CD4-positive, alpha-beta T cell (primary cell): ENCODE measurements around the gene RNASE1. TPM values are rescaled to one million over a fixed set of nuclear protein-coding genes. Genes with fewer than 3 reads are reported as not detected.

Experiments used
- ATAC-seq: fragments of 200-7000 bp; cut with Tn5 transposase; one replicate; pipeline ENCODE4 v1.10.0; 2022; ENCODE audit warnings: mild to moderate bottlenecking; ENCODE audit not compliant: poor library complexity
- CTCF ChIA-PET: fragments of 350-600 bp; sonication (Branson Sonifier 250); formaldehyde crosslinking; loops from one replicate; lab custom pipeline; 2021; ENCODE audit warnings: antibody characterized with exemption, inconsistent platforms; lab: Charles Lee
- POLR2A ChIA-PET: fragments of 350-600 bp; sonication (Branson Sonifier 250); formaldehyde crosslinking; loops from one replicate; lab custom pipeline; 2021; ENCODE audit warnings: antibody characterized with exemption, inconsistent platforms; lab: Charles Lee
- DNase-seq, 14 experiments: peaks; one replicate each; pipeline ENCODE4 v3.0.0-alpha.2; 2013 to 2020; ENCODE audit warnings: mixed read lengths in 2 of 14
- H3K27ac ChIP-seq, 2 donors: one replicate each; pipeline versions ENCODE4 v1.5.1 to v1.7.0; 2013; ENCODE audit warnings: low read length in 2 of 2, low read depth in 1 of 2, mild to moderate bottlenecking in 1 of 2
- H3K27me3 ChIP-seq, 2 experiments: 1 replicate in 1 of 2; 2 replicates in 1 of 2; pipeline versions ENCODE4 v1.6.1 to v1.7.0; 2013; ENCODE audit warnings: low read length in 2 of 2, control low read depth in 1 of 2, mild to moderate bottlenecking in 1 of 2, moderate library complexity in 1 of 2; ENCODE audit not compliant: insufficient read depth in 2 of 2, control insufficient read depth in 1 of 2
- H3K36me3 ChIP-seq: one replicate; pipeline ENCODE4 v1.6.1; 2013; ENCODE audit warnings: low read length, control low read depth; ENCODE audit not compliant: insufficient read depth
- H3K4me1 ChIP-seq: one replicate; pipeline ENCODE4 v1.6.1; 2013; ENCODE audit warnings: low read length, control low read depth; ENCODE audit not compliant: insufficient read depth
- H3K4me3 ChIP-seq: one replicate; pipeline ENCODE4 v1.5.1; 2013; ENCODE audit warnings: mild to moderate bottlenecking, low read length, moderate library complexity
- H3K9me3 ChIP-seq, 2 experiments: 1 replicate in 1 of 2; 2 replicates in 1 of 2; pipeline versions ENCODE4 v1.6.1 to v1.7.0; 2013; ENCODE audit warnings: low read length in 2 of 2, mild to moderate bottlenecking in 2 of 2, control low read depth in 1 of 2, moderate library complexity in 1 of 2; ENCODE audit not compliant: control insufficient read depth in 1 of 2, insufficient read depth in 1 of 2
- H3K27ac Mint-ChIP-seq: one replicate; pipeline ENCODE4 v1.8.0; 2020; ENCODE audit warnings: mixed read lengths
- H3K27me3 Mint-ChIP-seq: one replicate; pipeline ENCODE4 v1.8.0; 2021; ENCODE audit warnings: mixed read lengths
- H3K36me3 Mint-ChIP-seq: one replicate; pipeline ENCODE4 v1.8.0; 2021; ENCODE audit warnings: low read depth, mixed read lengths
- H3K4me1 Mint-ChIP-seq: one replicate; pipeline ENCODE4 v1.8.0; 2021; ENCODE audit warnings: low read depth, mixed read lengths
- H3K4me3 Mint-ChIP-seq: one replicate; pipeline ENCODE4 v1.8.0; 2020; ENCODE audit warnings: mild to moderate bottlenecking, mixed read lengths
- H3K9me3 Mint-ChIP-seq: one replicate; pipeline ENCODE4 v1.8.0; 2020; ENCODE audit warnings: mixed read lengths
- intact Hi-C, 2 experiments: fragments of 100-400 bp; cut with DNase I in 1 of 2; cut with micrococcal nuclease in 1 of 2; formaldehyde crosslinking; loops; one replicate each; pipeline versions ENCODE4 v1.15.1 to v1.9.0; 2023 to 2025; cut with DNase I, micrococcal nuclease
- total RNA-seq, 174 experiments: library from RNA in 2 of 174; stranded (reverse) in 2 of 174; gene quantifications; one replicate each; pipeline ENCODE4 v1.2.3 and lab custom pipeline; 2021 to 2026
- TF ChIP-seq, protein P1 (sequence below): fragments of 200-600 bp; IDR thresholded peaks from one replicate; pipeline ENCODE4 v1.8.0; 2022; ENCODE audit warnings: antibody characterized with exemption, mild to moderate bottlenecking

Gene RNASE1
- total RNA-seq, 2 experiments from 2014 or later = not detected

DNA sequence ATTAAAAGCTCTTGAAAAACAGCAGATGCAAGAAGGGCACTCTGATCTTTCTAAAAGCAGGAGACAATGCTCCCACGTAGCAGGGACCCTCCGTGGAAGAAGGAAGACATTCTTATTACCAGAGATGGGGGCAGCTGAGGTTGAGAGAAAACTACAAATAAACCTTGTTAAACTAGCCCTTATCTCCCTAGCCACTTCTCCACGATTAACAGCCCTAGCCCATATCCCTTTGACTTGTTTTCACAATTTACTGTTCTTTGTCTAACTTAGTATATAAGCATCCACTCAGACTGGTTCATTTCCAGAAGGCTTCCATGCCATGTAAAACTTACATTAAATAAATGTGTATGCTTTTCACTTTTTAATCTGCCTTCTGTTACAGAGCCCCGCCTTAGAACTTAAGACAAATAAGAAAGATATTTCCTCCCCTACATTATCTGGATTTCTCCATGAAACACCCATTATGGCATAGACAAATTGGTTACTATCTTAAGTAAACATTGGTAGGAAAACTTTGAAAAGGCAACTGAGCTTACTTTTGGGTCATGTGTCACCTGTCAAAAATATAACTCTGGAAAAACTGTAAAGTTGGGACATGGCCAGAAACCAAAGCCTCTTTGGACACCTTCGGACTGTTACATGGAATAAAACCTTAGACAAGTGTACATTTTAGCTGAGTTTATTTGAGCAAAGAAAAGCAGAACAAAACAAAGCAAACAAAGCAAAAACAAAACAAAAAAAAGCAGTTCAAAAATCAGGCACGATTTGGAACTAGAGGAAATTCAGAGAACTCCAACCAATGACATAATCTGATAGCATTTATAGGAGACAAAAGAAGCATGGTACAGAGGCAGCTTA lies 4.9 kb upstream of the RNASE1 start:
- H3K4me1 Mint-ChIP-seq = no peaks in the 10 kb centered on the region
- H3K9me3 Mint-ChIP-seq = no peaks in the 10 kb centered on the region
- peaks cover 5% of the 10 kb centered on the region for H3K27me3 Mint-ChIP-seq
- H3K27ac Mint-ChIP-seq = no peak overlapping the region
- no peak overlapping the region for H3K4me3 Mint-ChIP-seq
- POLR2A ChIA-PET = no interaction called here
- intact Hi-C loops = no loop called here
- Histone ChIP-seq H3K9me3 (no peaks in the 10 kb centered on the region), H3K27ac (no peak overlapping the region), H3K4me1 (no peaks in the 10 kb centered on the region), H3K27me3 (no peaks in the 10 kb centered on the region), H3K4me3 (no peak overlapping the region), H3K36me3 (no peaks in the 10 kb centered on the region)
- DNase-seq (no peak), ATAC-seq (no peak)
- H3K36me3 Mint-ChIP-seq = no peaks in the 10 kb centered on the region
- TF ChIP-seq, protein P1, sequence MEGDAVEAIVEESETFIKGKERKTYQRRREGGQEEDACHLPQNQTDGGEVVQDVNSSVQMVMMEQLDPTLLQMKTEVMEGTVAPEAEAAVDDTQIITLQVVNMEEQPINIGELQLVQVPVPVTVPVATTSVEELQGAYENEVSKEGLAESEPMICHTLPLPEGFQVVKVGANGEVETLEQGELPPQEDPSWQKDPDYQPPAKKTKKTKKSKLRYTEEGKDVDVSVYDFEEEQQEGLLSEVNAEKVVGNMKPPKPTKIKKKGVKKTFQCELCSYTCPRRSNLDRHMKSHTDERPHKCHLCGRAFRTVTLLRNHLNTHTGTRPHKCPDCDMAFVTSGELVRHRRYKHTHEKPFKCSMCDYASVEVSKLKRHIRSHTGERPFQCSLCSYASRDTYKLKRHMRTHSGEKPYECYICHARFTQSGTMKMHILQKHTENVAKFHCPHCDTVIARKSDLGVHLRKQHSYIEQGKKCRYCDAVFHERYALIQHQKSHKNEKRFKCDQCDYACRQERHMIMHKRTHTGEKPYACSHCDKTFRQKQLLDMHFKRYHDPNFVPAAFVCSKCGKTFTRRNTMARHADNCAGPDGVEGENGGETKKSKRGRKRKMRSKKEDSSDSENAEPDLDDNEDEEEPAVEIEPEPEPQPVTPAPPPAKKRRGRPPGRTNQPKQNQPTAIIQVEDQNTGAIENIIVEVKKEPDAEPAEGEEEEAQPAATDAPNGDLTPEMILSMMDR = no peak
- CTCF ChIA-PET = interaction anchor here (1.0 kb wide), 1 partner anchor 9 kb away, joined by 3 read pairs; no protein-coding TSS in a partner anchor

DNA sequence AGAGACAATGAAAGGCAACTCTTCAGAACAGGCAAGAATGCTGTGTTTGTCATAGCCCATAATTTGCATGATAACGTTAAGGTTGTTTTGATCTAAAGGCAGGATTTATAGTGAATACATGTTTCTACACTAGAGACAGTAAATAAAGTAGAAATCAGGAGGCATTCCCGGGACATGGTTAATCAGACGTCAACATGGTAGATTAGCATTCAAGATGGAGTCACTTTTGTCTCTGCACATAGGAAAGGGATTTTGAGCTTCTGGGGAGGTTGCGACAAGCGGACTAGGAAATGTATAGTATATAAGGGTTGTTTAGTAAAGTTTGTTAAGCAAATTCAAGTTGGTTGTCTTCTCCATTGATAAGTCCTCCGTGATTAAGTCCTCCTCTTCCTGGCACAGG lies 2.8 kb upstream of the RNASE1 start:
- no peaks in the 10 kb centered on the region for H3K9me3 Mint-ChIP-seq
- H3K36me3 Mint-ChIP-seq = no peaks in the 10 kb centered on the region
- no peaks in the 10 kb centered on the region for H3K27me3 ChIP-seq
- no peak overlapping the region for H3K4me3 ChIP-seq
- no peak overlapping the region for H3K27ac Mint-ChIP-seq
- no peaks in the 10 kb centered on the region for H3K4me1 Mint-ChIP-seq
- ATAC-seq (no peak), DNase-seq (no peak)
- TF ChIP-seq, protein P1 = no peak
- no peak overlapping the region for H3K4me3 Mint-ChIP-seq
- CTCF ChIA-PET = no interaction called here
- H3K9me3 ChIP-seq = no peaks in the 10 kb centered on the region
- H3K27me3 Mint-ChIP-seq = peaks cover 11% of the 10 kb centered on the region
- H3K27ac ChIP-seq = no peak overlapping the region
- H3K36me3 ChIP-seq = no peaks in the 10 kb centered on the region
- POLR2A ChIA-PET = no interaction called here
- H3K4me1 ChIP-seq = no peaks in the 10 kb centered on the region
- intact Hi-C loops = no loop called here

DNA sequence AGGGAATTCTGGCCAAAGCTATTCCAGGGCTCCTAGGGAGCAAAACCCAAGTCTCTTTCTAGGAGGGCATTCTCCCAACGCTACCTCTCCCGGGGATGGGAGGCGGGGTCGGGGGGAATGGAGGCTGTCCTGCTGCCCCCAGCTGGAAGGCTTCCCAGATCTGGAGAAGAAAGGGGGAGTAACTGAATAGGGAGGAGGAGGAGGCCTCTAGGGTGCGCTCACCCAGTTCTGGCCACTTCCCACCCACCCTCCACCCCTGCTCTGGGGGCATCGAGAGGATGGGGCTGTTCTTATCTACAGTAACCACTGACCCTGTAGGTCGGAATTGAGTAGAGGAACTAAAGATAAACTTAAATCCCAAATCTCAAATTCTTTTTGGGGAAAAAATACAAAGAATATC lies 579 bp upstream of the RNASE1 start:
- TF ChIP-seq, protein P1 = no peak
- DNase-seq = no peak
- Histone ChIP-seq H3K4me1 (peaks cover 3% of the 10 kb centered on the region), H3K9me3 (no peaks in the 10 kb centered on the region), H3K27me3 (no peaks in the 10 kb centered on the region), H3K36me3 (no peaks in the 10 kb centered on the region), H3K27ac (no peak overlapping the region), H3K4me3 (no peak overlapping the region)
- Mint-ChIP-seq H3K27ac (no peak overlapping the region), H3K36me3 (no peaks in the 10 kb centered on the region), H3K27me3 (peaks cover 6% of the 10 kb centered on the region), H3K4me1 (peaks cover 7% of the 10 kb centered on the region), H3K9me3 (no peaks in the 10 kb centered on the region), H3K4me3 (no peak overlapping the region)
- ChIA-PET CTCF (no interaction called here), POLR2A (no interaction called here)
- no peak for ATAC-seq
- intact Hi-C loops = no loop called here
